GM23338 (cell line): ENCODE results near the gene ADSL. TPM values are rescaled to one million over a fixed set of nuclear protein-coding genes. Genes with fewer than 3 reads are reported as not detected.

Experiments used
- ATAC-seq: fragments of 200-7000 bp; cut with Tn5 transposase; 3 replicates; pipeline ENCODE4 v1.9.1; 2020
- DNase-seq: peaks from one replicate; pipeline ENCODE4 v3.0.0-alpha.2; 2015; ENCODE audit warnings: low spot score
- H2AFZ ChIP-seq: fragments of 200-600 bp; sonication (generic); 2 replicates; pipeline ENCODE4 v1.8.0; 2016; ENCODE audit warnings: antibody characterized with exemption, mild to moderate bottlenecking, moderate library complexity
- H3F3A ChIP-seq: fragments of 200-600 bp; sonication (generic); replicated peaks from 2 replicates; pipeline ENCODE4 v1.8.0; 2017; ENCODE audit warnings: antibody characterized with exemption, mixed run types, low read depth
- H3K27ac ChIP-seq: fragments of 200-600 bp; sonication (generic); 2 replicates; pipeline ENCODE4 v1.6.1; 2016; ENCODE audit warnings: low read depth
- H3K27me3 ChIP-seq: fragments of 200-600 bp; sonication (generic); 2 replicates; pipeline ENCODE4 v1.8.0; 2016; ENCODE audit warnings: mild to moderate bottlenecking, mixed run types, moderate library complexity; ENCODE audit not compliant: insufficient read depth
- H3K36me3 ChIP-seq: fragments of 200-600 bp; sonication (generic); 2 replicates; pipeline ENCODE4 v1.8.0; 2016; ENCODE audit warnings: mild to moderate bottlenecking; ENCODE audit not compliant: insufficient read depth
- H3K4me1 ChIP-seq: fragments of 200-600 bp; sonication (generic); 2 replicates; pipeline ENCODE4 v1.8.0; 2016; ENCODE audit warnings: mild to moderate bottlenecking, moderate library complexity; ENCODE audit not compliant: insufficient read depth
- H3K4me2 ChIP-seq: fragments of 200-600 bp; sonication (generic); 2 replicates; pipeline ENCODE4 v1.7.1; 2017; ENCODE audit warnings: mixed run types
- H3K4me3 ChIP-seq: fragments of 200-600 bp; sonication (generic); 2 replicates; pipeline ENCODE4 v1.6.1; 2016; ENCODE audit warnings: mixed run types
- H3K79me2 ChIP-seq: fragments of 200-600 bp; sonication (generic); replicated peaks from 2 replicates; pipeline ENCODE4 v1.8.0; 2017; ENCODE audit warnings: mild to moderate bottlenecking; ENCODE audit not compliant: insufficient read depth
- H3K9me2 ChIP-seq: fragments of 200-600 bp; sonication (generic); 2 replicates; pipeline ENCODE4 v1.8.0; 2017; ENCODE audit not compliant: insufficient read depth
- H4K20me1 ChIP-seq: fragments of 200-600 bp; sonication (generic); replicated peaks from 2 replicates; pipeline ENCODE4 v1.8.0; 2017; ENCODE audit warnings: mild to moderate bottlenecking; ENCODE audit not compliant: insufficient read depth
- H3K27ac Mint-ChIP-seq: 2 replicates; pipeline ENCODE4 v1.8.0; 2020; ENCODE audit warnings: inconsistent platforms, mild to moderate bottlenecking, moderate library complexity, mixed read lengths
- H3K27me3 Mint-ChIP-seq: 3 replicates; pipeline ENCODE4 v1.8.0; 2022; ENCODE audit warnings: low read depth, mild to moderate bottlenecking, moderate library complexity, mixed read lengths, inconsistent platforms; ENCODE audit not compliant: insufficient read depth, poor library complexity
- H3K36me3 Mint-ChIP-seq: 3 replicates; pipeline ENCODE4 v1.8.0; 2021; ENCODE audit warnings: low read depth, mild to moderate bottlenecking, inconsistent platforms, moderate library complexity, mixed read lengths
- H3K4me1 Mint-ChIP-seq: 3 replicates; pipeline ENCODE4 v1.8.0; 2020; ENCODE audit warnings: mild to moderate bottlenecking, inconsistent platforms, mixed read lengths
- H3K4me3 Mint-ChIP-seq: 3 replicates; pipeline ENCODE4 v1.8.0; 2021; ENCODE audit warnings: moderate library complexity, mild to moderate bottlenecking, inconsistent platforms, mixed read lengths
- H3K9me3 Mint-ChIP-seq: 3 replicates; pipeline ENCODE4 v1.8.0; 2020; ENCODE audit warnings: moderate library complexity, mild to moderate bottlenecking, inconsistent platforms, mixed read lengths
- CREB1 ChIP-seq: fragments of 250-450 bp; sonication (Bioruptor Pico); IDR thresholded peaks from 2 replicates; pipeline ENCODE4 v1.5.0; 2020; ENCODE audit warnings: low read depth, mild to moderate bottlenecking, moderate library complexity
- EZH2 ChIP-seq: fragments of 200-600 bp; sonication (generic); IDR thresholded peaks from one replicate; pipeline ENCODE4 v1.8.0; 2017; ENCODE audit warnings: antibody characterized with exemption, mild to moderate bottlenecking, low read depth; ENCODE audit not compliant: unreplicated experiment
- EZH2phosphoT487 ChIP-seq: fragments of 200-600 bp; sonication (generic); IDR thresholded peaks from one replicate; pipeline ENCODE4 v1.8.1; 2018; ENCODE audit warnings: antibody characterized with exemption; ENCODE audit not compliant: unreplicated experiment
- JUNB ChIP-seq: IDR thresholded peaks from one replicate; pipeline ENCODE4 v1.6.1; 2016; ENCODE audit warnings: antibody characterized with exemption; ENCODE audit not compliant: unreplicated experiment
- NANOG ChIP-seq: IDR thresholded peaks from 2 replicates; pipeline ENCODE4 v1.6.1; 2016; ENCODE audit warnings: antibody characterized with exemption, borderline replicate concordance
- POLR2AphosphoS5 ChIP-seq: IDR thresholded peaks from 2 replicates; pipeline ENCODE4 v1.6.1; 2016; ENCODE audit warnings: antibody characterized with exemption, low read depth
- STAT1 ChIP-seq: IDR thresholded peaks from one replicate; pipeline ENCODE4 v1.6.1; 2016; ENCODE audit warnings: antibody characterized with exemption; ENCODE audit not compliant: unreplicated experiment
- ZNF114 ChIP-seq: fragments of 250-450 bp; sonication (Bioruptor Pico); IDR thresholded peaks from 2 replicates; pipeline ENCODE4 v1.5.0; 2020; ENCODE audit warnings: mild to moderate bottlenecking, moderate library complexity
- ZNF331 ChIP-seq: fragments of 250-450 bp; sonication (Bioruptor Pico); IDR thresholded peaks from 2 replicates; pipeline ENCODE4 v1.5.0; 2020; ENCODE audit warnings: low read depth, mild to moderate bottlenecking, moderate library complexity
- polyA plus RNA-seq: library from polyadenylated mRNA; unstranded; fragments of >200 nt; fragmentation: Nextera tagmentation; extraction: Ambion mirVana; gene quantifications from 2 replicates; pipeline ENCODE4 v1.2.1, GENCODE V29; 2016
- total RNA-seq: library from RNA; depleted of rRNA; stranded (reverse); fragments of >200 nt; shearing (Covaris generic); gene quantifications from 2 replicates; pipeline ENCODE4 v1.2.3, GENCODE V29; 2014
- TF ChIP-seq, protein P1 (sequence below): IDR thresholded peaks from 2 replicates; pipeline ENCODE4 v1.6.1; 2016; ENCODE audit warnings: antibody characterized with exemption
- TF ChIP-seq, protein P2 (sequence below): fragments of 250-450 bp; sonication (Bioruptor Pico); IDR thresholded peaks from 2 replicates; pipeline ENCODE4 v1.5.0; 2020; ENCODE audit warnings: mild to moderate bottlenecking, moderate library complexity
- TF ChIP-seq, protein P3 (sequence below), 2 experiments: fragments of 200-600 bp in 1 of 2; sonication (generic) in 1 of 2; conservative IDR thresholded peaks; 2 replicates each; pipeline versions ENCODE4 v1.5.1 to v1.6.1; 2016 to 2017; ENCODE audit warnings: antibody characterized with exemption in 2 of 2, low read depth in 2 of 2, mild to moderate bottlenecking in 2 of 2, moderate library complexity in 1 of 2
- TF ChIP-seq, protein P4 (sequence below): IDR thresholded peaks from one replicate; pipeline ENCODE4 v1.6.1; 2018; ENCODE audit warnings: antibody characterized with exemption; ENCODE audit not compliant: unreplicated experiment

The ADSL gene
- total and polyA plus RNA-seq, 2 experiments from 2014 or later = 120 to 232 TPM

DNA sequence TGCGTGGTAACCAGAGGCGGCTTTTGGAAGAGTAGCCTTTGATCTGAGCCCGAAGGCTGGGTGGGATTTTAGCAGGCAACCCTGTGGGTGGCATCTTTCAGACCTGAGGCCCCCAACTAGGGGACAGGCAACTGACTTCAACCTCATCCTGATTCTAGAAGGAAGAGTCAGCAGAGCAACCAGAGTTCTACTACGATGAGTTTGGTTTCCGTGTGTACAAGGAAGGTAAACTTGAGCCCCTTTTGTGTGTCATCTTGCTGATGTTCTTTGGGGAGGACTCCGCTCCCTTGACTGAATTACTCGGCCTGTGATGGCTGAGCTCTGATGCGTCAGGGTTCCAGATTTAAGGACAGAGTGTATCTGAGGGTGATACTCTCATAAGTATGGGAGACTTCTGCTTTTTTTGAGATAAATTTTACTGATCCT is 55.7 kb downstream of the ADSL start:
- H4K20me1 ChIP-seq = no peaks in the 10 kb centered on the region
- Mint-ChIP-seq H3K27me3 (peaks cover 13% of the 10 kb centered on the region), H3K27ac (no peak overlapping the region), H3K9me3 (no peaks in the 10 kb centered on the region; the same call in 2 of the 3 replicates), H3K4me1 (peaks cover 10% of the 10 kb centered on the region), H3K4me3 (no peak overlapping the region), H3K36me3 (peaks cover 21% of the 10 kb centered on the region)
- H3K4me2 ChIP-seq = no peak overlapping the region
- DNase-seq = no peak
- H3K4me3 ChIP-seq = no peak overlapping the region
- no peaks in the 10 kb centered on the region for H3K79me2 ChIP-seq
- no peaks in the 10 kb centered on the region for H3K4me1 ChIP-seq
- no peaks in the 10 kb centered on the region for H3F3A ChIP-seq
- H2AFZ ChIP-seq = no peak overlapping the region
- H3K27me3 ChIP-seq = no peaks in the 10 kb centered on the region
- TF ChIP-seq ZNF114 (no peak), STAT1 (no peak), CREB1 (CRISPR knock-in tag) (no peak), POLR2AphosphoS5 (no peak), NANOG (no peak), ZNF331 (no peak), JUNB (no peak), EZH2phosphoT487 (no peak), EZH2 (no peak)
- TF ChIP-seq, protein P1, sequence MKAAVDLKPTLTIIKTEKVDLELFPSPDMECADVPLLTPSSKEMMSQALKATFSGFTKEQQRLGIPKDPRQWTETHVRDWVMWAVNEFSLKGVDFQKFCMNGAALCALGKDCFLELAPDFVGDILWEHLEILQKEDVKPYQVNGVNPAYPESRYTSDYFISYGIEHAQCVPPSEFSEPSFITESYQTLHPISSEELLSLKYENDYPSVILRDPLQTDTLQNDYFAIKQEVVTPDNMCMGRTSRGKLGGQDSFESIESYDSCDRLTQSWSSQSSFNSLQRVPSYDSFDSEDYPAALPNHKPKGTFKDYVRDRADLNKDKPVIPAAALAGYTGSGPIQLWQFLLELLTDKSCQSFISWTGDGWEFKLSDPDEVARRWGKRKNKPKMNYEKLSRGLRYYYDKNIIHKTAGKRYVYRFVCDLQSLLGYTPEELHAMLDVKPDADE = no peak
- TF ChIP-seq, protein P2, sequence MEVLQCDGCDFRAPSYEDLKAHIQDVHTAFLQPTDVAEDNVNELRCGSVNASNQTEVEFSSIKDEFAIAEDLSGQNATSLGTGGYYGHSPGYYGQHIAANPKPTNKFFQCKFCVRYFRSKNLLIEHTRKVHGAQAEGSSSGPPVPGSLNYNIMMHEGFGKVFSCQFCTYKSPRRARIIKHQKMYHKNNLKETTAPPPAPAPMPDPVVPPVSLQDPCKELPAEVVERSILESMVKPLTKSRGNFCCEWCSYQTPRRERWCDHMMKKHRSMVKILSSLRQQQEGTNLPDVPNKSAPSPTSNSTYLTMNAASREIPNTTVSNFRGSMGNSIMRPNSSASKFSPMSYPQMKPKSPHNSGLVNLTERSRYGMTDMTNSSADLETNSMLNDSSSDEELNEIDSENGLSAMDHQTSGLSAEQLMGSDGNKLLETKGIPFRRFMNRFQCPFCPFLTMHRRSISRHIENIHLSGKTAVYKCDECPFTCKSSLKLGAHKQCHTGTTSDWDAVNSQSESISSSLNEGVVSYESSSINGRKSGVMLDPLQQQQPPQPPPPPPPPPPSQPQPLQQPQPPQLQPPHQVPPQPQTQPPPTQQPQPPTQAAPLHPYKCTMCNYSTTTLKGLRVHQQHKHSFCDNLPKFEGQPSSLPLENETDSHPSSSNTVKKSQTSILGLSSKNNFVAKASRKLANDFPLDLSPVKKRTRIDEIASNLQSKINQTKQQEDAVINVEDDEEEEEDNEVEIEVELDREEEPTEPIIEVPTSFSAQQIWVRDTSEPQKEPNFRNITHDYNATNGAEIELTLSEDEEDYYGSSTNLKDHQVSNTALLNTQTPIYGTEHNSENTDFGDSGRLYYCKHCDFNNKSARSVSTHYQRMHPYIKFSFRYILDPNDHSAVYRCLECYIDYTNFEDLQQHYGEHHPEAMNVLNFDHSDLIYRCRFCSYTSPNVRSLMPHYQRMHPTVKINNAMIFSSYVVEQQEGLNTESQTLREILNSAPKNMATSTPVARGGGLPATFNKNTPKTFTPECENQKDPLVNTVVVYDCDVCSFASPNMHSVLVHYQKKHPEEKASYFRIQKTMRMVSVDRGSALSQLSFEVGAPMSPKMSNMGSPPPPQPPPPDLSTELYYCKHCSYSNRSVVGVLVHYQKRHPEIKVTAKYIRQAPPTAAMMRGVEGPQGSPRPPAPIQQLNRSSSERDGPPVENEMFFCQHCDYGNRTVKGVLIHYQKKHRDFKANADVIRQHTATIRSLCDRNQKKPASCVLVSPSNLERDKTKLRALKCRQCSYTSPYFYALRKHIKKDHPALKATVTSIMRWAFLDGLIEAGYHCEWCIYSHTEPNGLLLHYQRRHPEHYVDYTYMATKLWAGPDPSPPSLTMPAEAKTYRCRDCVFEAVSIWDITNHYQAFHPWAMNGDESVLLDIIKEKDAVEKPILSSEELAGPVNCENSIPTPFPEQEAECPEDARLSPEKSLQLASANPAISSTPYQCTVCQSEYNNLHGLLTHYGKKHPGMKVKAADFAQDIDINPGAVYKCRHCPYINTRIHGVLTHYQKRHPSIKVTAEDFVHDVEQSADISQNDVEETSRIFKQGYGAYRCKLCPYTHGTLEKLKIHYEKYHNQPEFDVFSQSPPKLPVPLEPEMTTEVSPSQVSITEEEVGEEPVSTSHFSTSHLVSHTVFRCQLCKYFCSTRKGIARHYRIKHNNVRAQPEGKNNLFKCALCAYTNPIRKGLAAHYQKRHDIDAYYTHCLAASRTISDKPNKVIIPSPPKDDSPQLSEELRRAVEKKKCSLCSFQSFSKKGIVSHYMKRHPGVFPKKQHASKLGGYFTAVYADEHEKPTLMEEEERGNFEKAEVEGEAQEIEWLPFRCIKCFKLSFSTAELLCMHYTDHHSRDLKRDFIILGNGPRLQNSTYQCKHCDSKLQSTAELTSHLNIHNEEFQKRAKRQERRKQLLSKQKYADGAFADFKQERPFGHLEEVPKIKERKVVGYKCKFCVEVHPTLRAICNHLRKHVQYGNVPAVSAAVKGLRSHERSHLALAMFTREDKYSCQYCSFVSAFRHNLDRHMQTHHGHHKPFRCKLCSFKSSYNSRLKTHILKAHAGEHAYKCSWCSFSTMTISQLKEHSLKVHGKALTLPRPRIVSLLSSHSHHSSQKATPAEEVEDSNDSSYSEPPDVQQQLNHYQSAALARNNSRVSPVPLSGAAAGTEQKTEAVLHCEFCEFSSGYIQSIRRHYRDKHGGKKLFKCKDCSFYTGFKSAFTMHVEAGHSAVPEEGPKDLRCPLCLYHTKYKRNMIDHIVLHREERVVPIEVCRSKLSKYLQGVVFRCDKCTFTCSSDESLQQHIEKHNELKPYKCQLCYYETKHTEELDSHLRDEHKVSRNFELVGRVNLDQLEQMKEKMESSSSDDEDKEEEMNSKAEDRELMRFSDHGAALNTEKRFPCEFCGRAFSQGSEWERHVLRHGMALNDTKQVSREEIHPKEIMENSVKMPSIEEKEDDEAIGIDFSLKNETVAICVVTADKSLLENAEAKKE = no peak
- TF ChIP-seq, protein P3, sequence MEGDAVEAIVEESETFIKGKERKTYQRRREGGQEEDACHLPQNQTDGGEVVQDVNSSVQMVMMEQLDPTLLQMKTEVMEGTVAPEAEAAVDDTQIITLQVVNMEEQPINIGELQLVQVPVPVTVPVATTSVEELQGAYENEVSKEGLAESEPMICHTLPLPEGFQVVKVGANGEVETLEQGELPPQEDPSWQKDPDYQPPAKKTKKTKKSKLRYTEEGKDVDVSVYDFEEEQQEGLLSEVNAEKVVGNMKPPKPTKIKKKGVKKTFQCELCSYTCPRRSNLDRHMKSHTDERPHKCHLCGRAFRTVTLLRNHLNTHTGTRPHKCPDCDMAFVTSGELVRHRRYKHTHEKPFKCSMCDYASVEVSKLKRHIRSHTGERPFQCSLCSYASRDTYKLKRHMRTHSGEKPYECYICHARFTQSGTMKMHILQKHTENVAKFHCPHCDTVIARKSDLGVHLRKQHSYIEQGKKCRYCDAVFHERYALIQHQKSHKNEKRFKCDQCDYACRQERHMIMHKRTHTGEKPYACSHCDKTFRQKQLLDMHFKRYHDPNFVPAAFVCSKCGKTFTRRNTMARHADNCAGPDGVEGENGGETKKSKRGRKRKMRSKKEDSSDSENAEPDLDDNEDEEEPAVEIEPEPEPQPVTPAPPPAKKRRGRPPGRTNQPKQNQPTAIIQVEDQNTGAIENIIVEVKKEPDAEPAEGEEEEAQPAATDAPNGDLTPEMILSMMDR (conservative IDR thresholded peaks at IDR 0.05; ENCODE audit: low read depth in 2 of 2) = no peak
- TF ChIP-seq, protein P4, sequence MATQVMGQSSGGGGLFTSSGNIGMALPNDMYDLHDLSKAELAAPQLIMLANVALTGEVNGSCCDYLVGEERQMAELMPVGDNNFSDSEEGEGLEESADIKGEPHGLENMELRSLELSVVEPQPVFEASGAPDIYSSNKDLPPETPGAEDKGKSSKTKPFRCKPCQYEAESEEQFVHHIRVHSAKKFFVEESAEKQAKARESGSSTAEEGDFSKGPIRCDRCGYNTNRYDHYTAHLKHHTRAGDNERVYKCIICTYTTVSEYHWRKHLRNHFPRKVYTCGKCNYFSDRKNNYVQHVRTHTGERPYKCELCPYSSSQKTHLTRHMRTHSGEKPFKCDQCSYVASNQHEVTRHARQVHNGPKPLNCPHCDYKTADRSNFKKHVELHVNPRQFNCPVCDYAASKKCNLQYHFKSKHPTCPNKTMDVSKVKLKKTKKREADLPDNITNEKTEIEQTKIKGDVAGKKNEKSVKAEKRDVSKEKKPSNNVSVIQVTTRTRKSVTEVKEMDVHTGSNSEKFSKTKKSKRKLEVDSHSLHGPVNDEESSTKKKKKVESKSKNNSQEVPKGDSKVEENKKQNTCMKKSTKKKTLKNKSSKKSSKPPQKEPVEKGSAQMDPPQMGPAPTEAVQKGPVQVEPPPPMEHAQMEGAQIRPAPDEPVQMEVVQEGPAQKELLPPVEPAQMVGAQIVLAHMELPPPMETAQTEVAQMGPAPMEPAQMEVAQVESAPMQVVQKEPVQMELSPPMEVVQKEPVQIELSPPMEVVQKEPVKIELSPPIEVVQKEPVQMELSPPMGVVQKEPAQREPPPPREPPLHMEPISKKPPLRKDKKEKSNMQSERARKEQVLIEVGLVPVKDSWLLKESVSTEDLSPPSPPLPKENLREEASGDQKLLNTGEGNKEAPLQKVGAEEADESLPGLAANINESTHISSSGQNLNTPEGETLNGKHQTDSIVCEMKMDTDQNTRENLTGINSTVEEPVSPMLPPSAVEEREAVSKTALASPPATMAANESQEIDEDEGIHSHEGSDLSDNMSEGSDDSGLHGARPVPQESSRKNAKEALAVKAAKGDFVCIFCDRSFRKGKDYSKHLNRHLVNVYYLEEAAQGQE = no peak
- no peaks in the 10 kb centered on the region; the same call in 1 of the 2 replicates for H3K36me3 ChIP-seq
- ATAC-seq = no peak
- H3K27ac ChIP-seq = no peak overlapping the region
- H3K9me2 ChIP-seq = no peaks in the 10 kb centered on the region
